NCI-H510A treated with DMSO at 0.1 percent for 48 hours (cell line): ENCODE measurements around the gene ZYG11B.
"Not testable (repeated sequence)": the region's sequence is repeated elsewhere in the genome, so short reads cannot be mapped to it uniquely, and the experiment has no call there.

Experiments used
- DNase-seq: peaks from one replicate; lab custom pipeline; 2025; lab: John Stamatoyannopoulos, UW

Gene ZYG11B

GRCh38 chr1:52726265-52727113, at the start of gene ZYG11B:
TSS of gene ZYG11B (plus strand) at chr1:52726453. CDS start at chr1:52726654, 201 bp downstream.
- DNase-seq: peak; percentile 84

DNA sequence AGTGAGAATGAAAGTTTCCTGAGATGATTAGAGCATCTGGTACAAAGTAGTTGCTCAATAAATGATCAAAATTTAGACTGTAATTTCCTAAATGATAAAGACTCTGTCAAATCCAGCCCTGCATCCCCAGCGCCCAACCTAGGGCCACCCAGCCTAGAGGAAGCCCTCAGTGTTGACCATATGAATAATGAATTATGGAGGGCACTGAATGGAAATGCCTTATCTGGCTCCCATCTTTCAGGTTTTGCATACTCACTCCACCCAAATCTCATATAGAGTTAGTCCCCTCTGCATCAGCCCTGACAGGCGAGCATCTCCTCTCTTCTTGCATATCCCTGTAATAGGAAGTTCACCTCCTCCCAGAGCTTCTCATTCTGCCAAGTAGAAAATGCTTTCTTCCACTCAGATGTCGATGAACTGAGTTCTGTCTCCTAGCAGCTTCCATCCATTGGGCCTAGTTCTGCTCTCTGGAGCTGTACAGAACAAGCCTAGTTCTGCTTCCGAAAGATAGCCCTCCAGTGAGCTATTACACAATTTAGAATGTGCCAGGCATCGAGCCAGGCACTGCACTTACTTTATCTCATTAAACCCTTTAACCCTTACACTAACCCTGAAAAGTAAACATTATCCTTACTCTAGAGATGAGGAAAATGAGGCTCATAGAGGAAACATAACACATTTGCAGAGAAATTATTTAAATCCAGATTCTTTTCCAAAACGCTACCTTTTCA, 49.0 kb upstream of the ZYG11B start:
- no peak for DNase-seq

DNA sequence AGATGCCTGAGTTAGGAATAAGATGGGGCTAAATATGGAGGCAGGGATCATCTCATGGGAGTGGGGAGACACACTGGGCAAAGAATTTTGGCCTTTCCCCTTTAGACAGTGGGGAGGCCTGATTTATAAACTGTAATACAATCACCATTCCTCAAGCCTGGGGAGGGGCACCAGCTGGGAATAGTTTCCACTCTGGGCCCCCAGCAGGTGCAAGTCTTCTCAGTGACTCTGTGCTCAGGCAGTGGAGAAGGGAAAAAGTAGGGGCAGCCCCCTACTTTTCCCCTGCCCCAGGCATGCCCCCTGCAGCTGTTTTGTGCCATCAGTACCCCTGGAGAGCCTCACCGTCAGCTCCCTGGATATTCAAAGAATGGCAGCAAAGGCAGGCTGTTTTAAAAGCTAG, 47.2 kb upstream of the ZYG11B start:
- no peak for DNase-seq

DNA sequence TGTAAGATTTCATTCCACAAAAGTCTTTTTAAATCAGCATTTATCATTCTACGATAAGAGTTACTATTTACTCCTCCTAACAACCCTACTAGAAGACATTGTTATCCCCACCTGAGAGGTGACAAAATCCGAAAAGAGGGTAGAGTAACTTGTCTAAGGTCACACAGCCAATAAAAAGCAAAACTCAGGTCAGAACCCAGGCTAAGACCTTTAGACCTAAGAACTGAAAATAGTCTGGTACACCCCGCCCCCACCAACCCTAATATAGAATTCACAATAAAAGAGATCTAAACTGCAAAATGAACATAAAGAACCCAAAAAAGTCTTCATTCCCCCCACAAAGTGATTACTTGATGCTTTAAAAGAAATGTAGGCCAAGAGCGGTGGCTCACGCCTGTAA, 46.8 kb upstream of the ZYG11B start:
- DNase-seq: no peak

- no peak for DNase-seq
These were observed 45.9 kb upstream of the ZYG11B start for GRCh38 chr1:52680353-52680752.

DNA sequence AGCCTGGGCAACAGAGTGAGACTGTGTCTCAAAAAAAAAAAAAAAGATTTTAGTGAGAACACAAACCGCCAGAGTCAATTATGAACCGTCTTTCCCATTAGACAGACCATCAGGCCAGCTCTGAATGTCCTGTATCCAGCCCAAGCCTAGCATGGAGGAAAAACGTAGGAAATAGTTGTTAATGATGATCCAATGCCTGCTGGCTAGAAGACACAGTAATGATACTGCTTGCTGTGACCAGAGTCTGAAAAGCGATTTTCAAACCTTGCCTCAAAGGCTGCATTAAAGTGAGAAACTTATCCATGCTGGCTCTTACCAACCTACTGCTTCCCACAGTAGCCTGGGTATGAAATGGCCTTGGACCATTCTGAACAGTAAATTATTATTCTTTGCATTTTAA, 45.1 kb upstream of the ZYG11B start:
- no peak for DNase-seq

- DNase-seq: no peak
These were observed 42.8 kb upstream of the ZYG11B start for GRCh38 chr1:52683367-52683940.

GRCh38 chr1:52684545-52684944, 41.7 kb upstream of the ZYG11B start:
- no peak for DNase-seq

DNA sequence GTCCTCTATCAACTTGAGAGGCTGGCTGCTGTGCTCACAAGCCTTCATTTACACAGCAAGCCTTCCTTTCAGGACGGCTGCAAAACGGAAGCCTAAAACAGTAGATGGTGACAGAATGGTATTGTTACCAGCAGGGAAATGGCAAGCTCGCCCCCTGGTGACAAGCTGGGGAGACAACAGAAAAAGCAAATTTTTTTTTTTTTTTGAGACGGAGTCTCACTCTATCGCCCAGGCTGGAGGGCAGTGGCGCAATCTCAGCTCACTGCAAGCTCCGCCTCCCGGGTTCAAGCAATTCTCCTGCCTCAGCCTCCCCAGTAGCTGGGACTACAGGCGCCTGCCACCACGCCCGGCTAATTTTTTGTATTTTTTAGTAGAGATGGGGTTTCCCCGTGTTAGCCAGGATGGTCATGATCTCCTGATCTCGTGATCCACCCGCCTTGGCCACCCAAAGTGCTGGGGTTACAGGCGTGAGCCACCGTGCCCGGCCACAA, 39.9 kb upstream of the ZYG11B start:
- peak; percentile 50 for DNase-seq

GRCh38 chr1:52686830-52687229, 39.4 kb upstream of the ZYG11B start:
- no peak for DNase-seq

GRCh38 chr1:52691821-52692220, 34.4 kb upstream of the ZYG11B start:
- DNase-seq: no peak

- DNase-seq: no peak
These were observed 33.6 kb upstream of the ZYG11B start for GRCh38 chr1:52692697-52693096.

DNA sequence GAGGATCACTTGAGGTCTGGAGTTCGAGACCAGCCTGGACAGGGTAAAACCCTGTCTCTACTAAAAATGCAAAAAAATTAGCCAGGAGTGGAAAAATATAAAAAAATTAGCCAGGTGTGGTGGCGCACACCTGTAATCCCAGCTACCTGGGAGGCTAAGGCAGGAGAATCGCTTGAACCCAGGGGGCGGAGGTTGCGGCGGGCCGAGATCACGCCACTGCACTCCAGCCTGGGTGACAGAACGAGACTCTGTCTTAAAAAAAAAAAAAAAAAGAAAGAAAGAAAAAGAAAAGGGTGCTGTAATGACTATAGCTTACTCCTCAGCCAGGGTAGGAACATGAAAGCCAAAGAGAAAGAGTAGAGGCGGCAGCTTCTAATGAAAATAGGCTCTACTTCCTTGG, 32.9 kb upstream of the ZYG11B start:
- DNase-seq: not testable (repeated sequence)

GRCh38 chr1:52693843-52694242, 32.4 kb upstream of the ZYG11B start:
- no peak for DNase-seq

- no peak for DNase-seq
These were observed 30.6 kb upstream of the ZYG11B start for GRCh38 chr1:52695627-52696026.

DNA sequence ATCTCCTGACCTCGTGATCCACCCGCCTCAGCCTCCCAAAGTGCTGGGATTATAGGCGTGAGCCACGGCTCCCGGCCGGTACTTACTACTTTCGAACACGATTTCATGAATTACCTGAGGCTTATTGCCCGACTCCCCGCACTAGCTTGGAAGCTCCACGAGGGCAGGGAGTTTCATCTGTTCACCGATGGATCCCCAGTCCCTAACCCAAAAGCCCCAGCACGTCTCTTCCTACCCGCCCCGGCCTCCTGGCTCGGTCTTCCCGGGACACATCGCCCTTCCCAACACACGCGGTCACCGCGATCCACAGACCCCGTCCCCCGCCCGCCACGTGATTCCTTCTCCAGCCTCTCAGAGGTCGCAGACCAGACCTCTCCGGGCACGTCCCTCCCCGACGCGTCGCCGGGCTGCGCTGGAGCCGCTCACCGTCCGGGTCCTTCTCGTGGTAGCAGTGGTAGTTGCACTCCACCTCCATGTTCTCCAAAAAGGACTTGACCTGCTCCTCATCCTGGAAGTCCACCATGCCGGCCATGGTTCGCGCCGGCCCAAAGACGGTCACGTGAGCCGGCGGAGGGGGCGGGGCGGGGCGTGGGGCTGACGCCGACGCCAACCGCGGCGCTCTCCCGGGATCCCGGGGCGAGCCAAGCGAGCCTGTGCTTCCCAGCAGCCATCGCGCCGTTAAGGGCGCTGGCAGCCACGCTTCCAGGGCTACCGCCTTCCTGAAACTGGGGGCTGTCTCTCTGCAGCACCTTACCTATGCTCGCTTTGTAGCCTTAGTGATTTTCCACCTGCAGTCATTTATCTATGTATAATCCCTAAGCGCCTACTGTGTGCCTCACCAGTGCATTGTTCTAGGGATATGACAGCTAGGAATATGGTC, 28.2 kb upstream of the ZYG11B start, which contains the start of gene COA7:
COA7 (minus strand) TSS at position 553 of the 880 bp plus-strand sequence; CDS start at position 532, 21 bp downstream.
- peak; percentile 76 for DNase-seq

- peak; percentile 92 for DNase-seq
These were observed 23.1 kb upstream of the ZYG11B start for GRCh38 chr1:52702886-52703787.

DNA sequence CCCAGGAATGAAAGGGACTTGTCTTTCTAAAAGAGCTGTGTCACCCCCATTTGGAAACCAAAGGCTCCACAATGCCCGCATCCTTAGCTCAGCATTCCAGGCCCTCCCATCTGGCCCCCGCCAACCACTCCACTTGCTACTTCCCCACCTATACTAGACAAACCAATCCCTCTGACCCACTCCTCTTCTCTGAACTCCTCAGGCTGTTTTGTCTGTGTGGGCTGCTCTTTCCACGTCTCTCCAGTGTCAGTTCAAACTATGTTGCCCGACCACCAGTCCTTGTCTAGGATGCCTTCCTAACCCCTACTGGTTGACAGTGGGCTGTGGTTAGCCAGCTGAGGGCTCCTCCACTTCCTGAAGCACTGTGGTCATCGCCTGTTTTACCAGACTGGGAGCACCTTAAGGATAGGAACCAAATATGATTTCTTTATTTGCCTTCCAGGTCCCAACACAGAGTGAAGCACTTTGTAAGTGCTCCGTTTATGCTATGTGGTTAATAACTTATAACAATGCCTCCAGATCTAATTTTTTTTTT, 20.1 kb upstream of the ZYG11B start:
- no peak for DNase-seq

DNA sequence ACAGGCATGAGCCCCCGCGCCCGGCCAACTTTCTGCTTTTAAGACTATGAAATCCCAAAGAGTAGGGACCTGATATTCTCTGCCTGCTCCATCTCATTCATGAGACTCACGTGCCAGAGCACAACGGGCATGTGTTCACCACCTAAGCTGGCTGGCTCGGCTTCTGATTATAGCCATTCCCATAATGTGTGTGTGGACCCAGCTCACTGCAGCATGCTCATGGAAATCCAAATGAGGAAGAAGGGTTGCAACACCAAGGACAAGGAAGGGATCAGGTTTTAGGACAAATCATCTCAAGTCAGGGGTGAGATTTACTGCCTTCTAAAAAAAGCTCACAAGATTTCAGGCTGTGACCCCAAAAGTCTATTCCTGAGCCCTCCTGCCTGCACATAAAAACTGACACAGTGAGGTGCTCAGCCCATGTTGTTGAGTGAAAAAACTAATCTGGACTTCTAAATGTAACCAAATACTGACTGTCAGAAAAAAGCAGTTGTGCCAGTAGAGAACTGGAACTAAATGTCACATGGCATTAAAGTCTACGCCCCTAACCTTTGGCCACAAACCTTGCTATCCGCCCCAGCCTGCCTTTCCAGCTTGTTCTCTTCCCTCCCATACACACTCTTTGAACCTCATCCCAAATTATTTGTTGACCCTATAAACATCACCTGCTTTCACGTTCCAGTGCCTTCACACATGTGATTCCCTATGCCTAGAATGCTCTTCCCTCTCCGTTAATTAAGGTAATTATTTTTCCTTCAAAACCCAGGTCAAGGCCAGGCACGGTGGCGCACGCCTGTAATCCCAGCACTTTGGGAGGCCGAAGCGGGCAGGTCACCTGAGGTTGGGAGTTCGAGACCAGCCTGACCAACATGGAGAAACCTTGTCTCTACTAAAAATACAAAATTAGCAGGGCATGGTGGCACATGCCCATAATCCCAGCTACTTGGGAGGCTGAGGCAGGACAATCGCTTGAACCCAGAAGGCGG, 19.0 kb upstream of the ZYG11B start:
- DNase-seq: no peak
